GM12892 (cell line): ENCODE data around the gene KIF25.

Experiments
- POLR2A ChIP-seq: IDR thresholded peaks from 2 replicates; pipeline ENCODE4 v1.6.1; 2011; ENCODE audit warnings: low read depth, low read length, control low read depth
- POLR2AphosphoS5 ChIP-seq: IDR thresholded peaks from 2 replicates; pipeline ENCODE4 v1.6.1; 2011; ENCODE audit warnings: low read depth, low read length, control low read depth
- TAF1 ChIP-seq: IDR thresholded peaks from 2 replicates; pipeline ENCODE4 v1.6.1; 2011; ENCODE audit warnings: low read depth, mild to moderate bottlenecking, control low read depth, low read length, borderline replicate concordance

GRCh38 chr6:168070804-168071203, 73.3 kb downstream of the KIF25 start:
- TF ChIP-seq TAF1, result no peak
- no peak for TF ChIP-seq POLR2AphosphoS5
- no peak for TF ChIP-seq POLR2A
